Esophagus squamous epithelium (tissue), 5 donors: ENCODE measurements around the gene POU3F2. TPM values are rescaled to one million over a fixed set of nuclear protein-coding genes. Genes with fewer than 3 reads are reported as not detected.

ENCODE experiments used
- DNase-seq: peaks from one replicate; lab custom pipeline; 2025; lab: John Stamatoyannopoulos, UW
- H3K27ac ChIP-seq, 4 donors: fragments of 200-600 bp; sonication (generic); one replicate each; pipeline ENCODE4 v1.5.1; 2016 to 2019; ENCODE audit warnings: mild to moderate bottlenecking in 1 of 4
- H3K27me3 ChIP-seq, 4 donors: fragments of 200-600 bp; sonication (generic); 1 replicate in 3 of 4; 2 replicates in 1 of 4; pipeline versions ENCODE4 v1.5.1 to v1.6.0; 2017 to 2021; ENCODE audit warnings: antibody characterized with exemption in 1 of 4
- H3K36me3 ChIP-seq, 3 donors: fragments of 200-600 bp; sonication (generic); one replicate each; pipeline ENCODE4 v1.5.1; 2016 to 2019
- H3K4me1 ChIP-seq, 3 donors: fragments of 200-600 bp; sonication (generic); one replicate each; pipeline ENCODE4 v1.5.1; 2017 to 2019
- H3K4me3 ChIP-seq, 4 donors: fragments of 200-600 bp; sonication (generic); 1 replicate in 3 of 4; 2 replicates in 1 of 4; pipeline ENCODE4 v1.5.1; 2016 to 2019; ENCODE audit warnings: mild to moderate bottlenecking in 2 of 4, moderate library complexity in 1 of 4
- H3K9me3 ChIP-seq, 3 donors: fragments of 200-600 bp; sonication (generic); one replicate each; pipeline ENCODE4 v1.5.1; 2016 to 2019
- POLR2A ChIP-seq, 4 donors: fragments of 450-650 bp; IDR thresholded peaks; one replicate each; pipeline ENCODE4 v1.6.1; 2017; ENCODE audit warnings: antibody characterized with exemption in 4 of 4, mild to moderate bottlenecking in 4 of 4, moderate library complexity in 3 of 4
- WGBS, 2 donors: methylation state at CpG; one replicate each; pipeline ENCODE4 v1.1.5; 2018; 5-methylcytosine and 5-hydroxymethylcytosine counted together
- intact Hi-C: fragments of 100-400 bp; cut with DNase I; formaldehyde crosslinking; loops from one replicate; pipeline ENCODE4 v1.15.0; 2022
- total RNA-seq, 4 donors: library from RNA; depleted of rRNA; stranded (reverse); fragments of >200 nt; gene quantifications; one replicate each; pipeline ENCODE4 v1.1.0, GENCODE V29; 2016
- TF ChIP-seq, protein P1 (sequence below), 6 experiments: fragments of 450-650 bp in 4 of 6; fragments of 200-600 bp in 2 of 6; sonication (generic) in 2 of 6; IDR thresholded peaks; one replicate each; pipeline ENCODE4 v1.5.1; 2016 to 2019; ENCODE audit warnings: antibody characterized with exemption in 6 of 6, mild to moderate bottlenecking in 4 of 6, moderate library complexity in 4 of 6
- donor health status: DM: yes; HTN: yes; CAD: no.

POU3F2 gene
- total RNA-seq, 4 donors from 2014 or later: not detected

DNA sequence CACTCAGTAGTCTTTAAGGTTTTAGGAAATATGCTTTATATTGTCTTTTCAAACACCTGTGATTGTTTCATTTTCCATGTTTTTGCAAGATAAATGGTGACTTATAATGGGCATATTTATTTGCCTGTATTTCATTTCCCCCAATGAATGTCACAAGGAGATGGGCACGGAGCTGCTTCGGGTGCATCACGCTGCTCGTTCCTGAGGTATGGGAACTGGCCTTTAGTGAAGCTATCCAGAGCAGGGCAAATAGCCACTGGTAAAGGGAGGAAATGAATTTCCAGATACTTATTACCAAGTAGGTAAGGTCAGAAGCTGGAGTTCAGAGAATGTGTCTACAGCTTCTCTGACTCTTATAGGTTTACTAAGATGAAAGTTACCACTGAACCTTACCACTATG is 3.7 kb downstream of the POU3F2 start:
- intact Hi-C loops: no loop called here
- H3K27me3 ChIP-seq: peaks cover 35 to 100% (median 59%) of the 10 kb centered on the region in 4 donors
- H3K36me3 ChIP-seq: no peaks in the 10 kb centered on the region
- no peaks in the 10 kb centered on the region for H3K9me3 ChIP-seq
- H3K4me3 ChIP-seq: no peak overlapping the region
- WGBS, 2 donors: 31 to 35% methylated on average over 4 of the region's 4 CpGs
- DNase-seq: no peak
- H3K4me1 ChIP-seq: peaks cover 25 to 36% (median 30%) of the 10 kb centered on the region in 3 donors
- H3K27ac ChIP-seq: no peak overlapping the region
- no peak for TF ChIP-seq POLR2A (IDR thresholded peaks at IDR 0.05)
- TF ChIP-seq, protein P1, sequence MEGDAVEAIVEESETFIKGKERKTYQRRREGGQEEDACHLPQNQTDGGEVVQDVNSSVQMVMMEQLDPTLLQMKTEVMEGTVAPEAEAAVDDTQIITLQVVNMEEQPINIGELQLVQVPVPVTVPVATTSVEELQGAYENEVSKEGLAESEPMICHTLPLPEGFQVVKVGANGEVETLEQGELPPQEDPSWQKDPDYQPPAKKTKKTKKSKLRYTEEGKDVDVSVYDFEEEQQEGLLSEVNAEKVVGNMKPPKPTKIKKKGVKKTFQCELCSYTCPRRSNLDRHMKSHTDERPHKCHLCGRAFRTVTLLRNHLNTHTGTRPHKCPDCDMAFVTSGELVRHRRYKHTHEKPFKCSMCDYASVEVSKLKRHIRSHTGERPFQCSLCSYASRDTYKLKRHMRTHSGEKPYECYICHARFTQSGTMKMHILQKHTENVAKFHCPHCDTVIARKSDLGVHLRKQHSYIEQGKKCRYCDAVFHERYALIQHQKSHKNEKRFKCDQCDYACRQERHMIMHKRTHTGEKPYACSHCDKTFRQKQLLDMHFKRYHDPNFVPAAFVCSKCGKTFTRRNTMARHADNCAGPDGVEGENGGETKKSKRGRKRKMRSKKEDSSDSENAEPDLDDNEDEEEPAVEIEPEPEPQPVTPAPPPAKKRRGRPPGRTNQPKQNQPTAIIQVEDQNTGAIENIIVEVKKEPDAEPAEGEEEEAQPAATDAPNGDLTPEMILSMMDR (IDR thresholded peaks at IDR 0.05): no peak

DNA sequence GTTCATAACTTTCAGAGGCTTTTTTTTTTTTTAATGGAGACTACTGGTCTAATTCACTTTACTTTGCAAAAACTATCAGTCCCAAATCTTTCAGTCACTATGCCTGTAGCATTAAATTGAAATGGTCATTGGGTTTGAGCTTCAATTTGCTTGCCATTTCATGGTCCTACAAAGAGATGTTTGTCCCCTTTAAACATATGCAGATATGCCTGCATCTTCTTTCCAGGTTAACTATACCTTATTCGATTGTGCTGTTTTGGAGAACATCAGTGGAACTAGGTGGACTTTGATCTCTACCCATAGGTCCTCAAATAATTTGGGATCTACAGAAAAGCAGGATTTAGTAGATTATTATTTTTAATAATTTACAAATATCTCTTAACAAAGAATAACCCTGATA is 4.6 kb downstream of the POU3F2 start:
- H3K27me3 ChIP-seq: peaks cover 44 to 100% (median 65%) of the 10 kb centered on the region in 4 donors
- 17 to 39% methylated on average over 1 of the region's 1 CpG for WGBS, 2 donors
- H3K27ac ChIP-seq: no peak overlapping the region
- TF ChIP-seq, protein P1 (IDR thresholded peaks at IDR 0.05): no peak
- intact Hi-C loops: no loop called here
- DNase-seq: no peak
- H3K9me3 ChIP-seq: no peaks in the 10 kb centered on the region
- H3K36me3 ChIP-seq: no peaks in the 10 kb centered on the region
- H3K4me3 ChIP-seq: no peak overlapping the region
- peaks cover 19 to 33% (median 22%) of the 10 kb centered on the region in 3 donors for H3K4me1 ChIP-seq

DNA sequence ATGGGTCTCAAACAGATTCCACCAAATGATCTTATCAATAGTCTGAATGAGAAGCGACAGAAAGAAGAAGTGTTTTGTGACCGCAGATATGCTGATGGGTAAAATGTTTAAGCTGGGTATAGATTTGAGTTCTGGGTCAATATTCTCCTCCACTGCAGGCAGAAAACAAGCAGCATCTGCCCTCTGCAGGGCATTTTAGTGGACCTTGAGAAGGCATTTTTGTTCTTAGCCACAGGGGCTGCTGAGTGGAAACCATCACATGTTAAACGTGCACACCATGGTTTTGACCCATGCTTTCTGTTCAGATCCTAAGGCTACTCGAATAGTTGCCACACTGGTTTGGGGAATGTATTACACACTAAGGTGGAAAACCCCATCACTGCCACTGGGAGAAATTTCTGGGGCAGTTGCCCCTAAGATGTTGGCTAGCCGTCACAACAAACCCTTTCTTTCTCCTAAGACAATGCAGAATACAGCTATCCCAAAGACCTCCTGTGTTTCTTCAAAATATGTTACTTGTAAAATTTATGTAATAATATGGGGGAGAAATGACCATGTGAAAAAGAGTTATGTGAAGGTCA is 5.5 kb downstream of the POU3F2 start:
- peaks cover 46 to 100% (median 73%) of the 10 kb centered on the region in 4 donors for H3K27me3 ChIP-seq
- intact Hi-C loops: no loop called here
- 27% methylated on average over 5 of the region's 5 CpGs for WGBS, 2 donors

DNA sequence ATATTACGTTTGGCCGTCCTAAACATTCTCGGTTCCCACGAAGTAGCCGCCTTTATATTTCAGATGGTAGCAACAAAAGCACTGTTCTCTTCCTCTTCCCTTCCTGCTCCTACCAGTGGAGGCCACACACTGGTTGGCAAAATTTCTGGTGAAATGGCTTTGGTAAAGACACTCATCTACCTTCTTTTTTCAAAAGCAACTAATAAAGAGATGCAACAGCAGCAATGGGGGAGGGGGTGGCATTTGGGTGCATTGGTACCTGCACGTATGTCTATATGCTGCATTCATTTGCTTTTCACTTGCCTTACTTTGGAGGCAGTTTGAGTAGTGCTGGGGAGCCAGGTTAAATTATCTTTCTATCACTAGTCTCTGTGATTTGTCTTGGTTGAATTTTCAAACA is 6.0 kb downstream of the POU3F2 start:
- H3K4me1 ChIP-seq: peaks cover 15 to 33% (median 16%) of the 10 kb centered on the region in 3 donors
- no peak overlapping the region for H3K27ac ChIP-seq
- H3K27me3 ChIP-seq: peaks cover 46 to 100% (median 71%) of the 10 kb centered on the region in 4 donors
- no peak for DNase-seq
- no peaks in the 10 kb centered on the region for H3K36me3 ChIP-seq
- H3K4me3 ChIP-seq: no peak overlapping the region
- no peak for TF ChIP-seq POLR2A (IDR thresholded peaks at IDR 0.05)
- intact Hi-C loops: no loop called here
- H3K9me3 ChIP-seq: no peaks in the 10 kb centered on the region
- WGBS, 2 donors: 50 to 51% methylated on average over 6 of the region's 6 CpGs

More for the DNA sequence above, 5.5 kb downstream of the POU3F2 start:
- Histone ChIP-seq H3K4me3 (no peak overlapping the region), H3K36me3 (no peaks in the 10 kb centered on the region), H3K27ac (no peak overlapping the region), H3K9me3 (no peaks in the 10 kb centered on the region), H3K4me1 (peaks cover 15 to 33% (median 17%) of the 10 kb centered on the region in 3 donors)
- DNase-seq: no peak
- TF ChIP-seq POLR2A (IDR thresholded peaks at IDR 0.05): no peak
- TF ChIP-seq, protein P1 (IDR thresholded peaks at IDR 0.05): peak in 1 of 6 experiments; percentile 4

DNA sequence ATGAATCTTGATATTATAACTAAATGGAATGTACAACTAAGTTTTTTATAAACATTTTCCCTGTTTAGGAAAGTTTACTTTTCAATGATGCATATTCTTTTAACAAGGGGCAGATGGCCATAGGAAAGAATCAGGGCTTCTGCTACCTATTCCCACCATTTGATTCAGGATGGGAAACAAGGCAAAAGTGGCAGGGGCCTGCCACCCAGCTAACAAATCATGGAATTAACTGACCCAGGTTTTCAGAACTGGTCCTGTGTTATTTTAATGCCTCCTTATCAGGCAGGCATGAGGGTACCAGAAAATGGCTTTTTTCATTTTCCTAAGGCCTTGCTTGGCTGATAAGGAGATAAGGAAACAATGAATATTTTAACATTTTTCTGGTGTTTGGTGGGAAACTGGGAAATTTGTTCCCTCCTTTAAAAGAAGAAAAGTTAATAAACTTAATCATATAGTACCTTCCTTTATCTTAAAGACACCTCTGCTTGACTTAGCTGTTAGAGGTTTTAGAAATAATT is 6.7 kb downstream of the POU3F2 start:
- intact Hi-C loops: no loop called here
- peaks cover 39 to 100% (median 68%) of the 10 kb centered on the region in 4 donors for H3K27me3 ChIP-seq

More for the DNA sequence above, 6.7 kb downstream of the POU3F2 start:
- Histone ChIP-seq H3K9me3 (no peaks in the 10 kb centered on the region), H3K4me1 (peaks cover 8 to 31% (median 14%) of the 10 kb centered on the region in 3 donors), H3K27ac (no peak overlapping the region), H3K4me3 (no peak overlapping the region), H3K36me3 (no peaks in the 10 kb centered on the region)
- DNase-seq: no peak
- TF ChIP-seq, protein P1 (IDR thresholded peaks at IDR 0.05): no peak
- no peak for TF ChIP-seq POLR2A (IDR thresholded peaks at IDR 0.05)
